Daoy (cell line): ENCODE results near the gene PRKCG. TPM values are rescaled to one million over a fixed set of nuclear protein-coding genes. Genes with fewer than 3 reads are reported as not detected.

Experiments used
- DNase-seq: peaks from one replicate; pipeline ENCODE4 v3.0.0-alpha.2; 2015; ENCODE audit warnings: low read depth
- total RNA-seq: library from RNA; depleted of rRNA; stranded (reverse); fragments of >200 nt; shearing (Covaris generic); gene quantifications from 2 replicates; pipeline ENCODE4 v1.2.3, GENCODE V29; 2014

PRKCG gene
- total RNA-seq, 1 experiment from 2014 or later: not detected

DNA sequence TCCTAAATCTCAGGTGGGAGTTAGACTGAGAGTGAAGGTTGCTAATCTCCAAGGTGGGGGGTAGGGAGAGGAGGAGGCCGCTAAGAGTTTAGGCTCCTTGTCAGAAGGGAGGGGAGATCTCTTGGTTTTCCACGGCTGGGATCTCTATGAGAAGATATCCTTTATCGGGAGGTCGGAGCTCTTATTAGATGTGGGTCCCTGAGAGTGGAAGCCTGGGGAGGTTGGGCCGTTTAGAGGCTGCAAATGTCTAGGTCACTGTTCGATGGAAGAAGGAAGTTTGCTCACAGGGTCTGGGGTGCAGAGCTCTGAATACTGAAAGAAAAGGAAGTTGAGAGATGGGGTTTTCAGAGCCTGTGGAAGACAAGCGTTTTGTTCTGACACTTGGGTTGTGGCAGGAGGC lies 10.5 kb upstream of the PRKCG start:
- no peak for DNase-seq

DNA sequence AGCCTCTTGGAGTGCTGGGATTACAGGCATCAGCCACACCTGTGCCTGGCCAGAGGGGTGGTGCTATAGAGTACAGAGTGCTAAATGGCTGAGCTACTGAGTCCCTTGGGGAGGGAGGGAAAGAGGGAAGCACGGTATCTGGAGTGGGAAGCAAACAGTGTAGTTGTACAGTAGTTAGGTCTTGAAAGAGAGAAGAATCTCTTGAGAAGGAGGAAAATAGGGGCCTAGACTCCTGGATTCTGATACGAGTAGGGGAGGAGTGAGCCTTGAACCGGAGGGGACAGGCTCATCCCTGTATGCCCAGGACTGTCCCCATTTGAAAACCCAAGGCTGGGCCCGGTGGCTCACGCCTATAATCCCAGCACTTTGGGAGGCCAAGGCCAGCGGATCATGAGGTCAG lies 9.2 kb upstream of the PRKCG start:
- no peak for DNase-seq

DNA sequence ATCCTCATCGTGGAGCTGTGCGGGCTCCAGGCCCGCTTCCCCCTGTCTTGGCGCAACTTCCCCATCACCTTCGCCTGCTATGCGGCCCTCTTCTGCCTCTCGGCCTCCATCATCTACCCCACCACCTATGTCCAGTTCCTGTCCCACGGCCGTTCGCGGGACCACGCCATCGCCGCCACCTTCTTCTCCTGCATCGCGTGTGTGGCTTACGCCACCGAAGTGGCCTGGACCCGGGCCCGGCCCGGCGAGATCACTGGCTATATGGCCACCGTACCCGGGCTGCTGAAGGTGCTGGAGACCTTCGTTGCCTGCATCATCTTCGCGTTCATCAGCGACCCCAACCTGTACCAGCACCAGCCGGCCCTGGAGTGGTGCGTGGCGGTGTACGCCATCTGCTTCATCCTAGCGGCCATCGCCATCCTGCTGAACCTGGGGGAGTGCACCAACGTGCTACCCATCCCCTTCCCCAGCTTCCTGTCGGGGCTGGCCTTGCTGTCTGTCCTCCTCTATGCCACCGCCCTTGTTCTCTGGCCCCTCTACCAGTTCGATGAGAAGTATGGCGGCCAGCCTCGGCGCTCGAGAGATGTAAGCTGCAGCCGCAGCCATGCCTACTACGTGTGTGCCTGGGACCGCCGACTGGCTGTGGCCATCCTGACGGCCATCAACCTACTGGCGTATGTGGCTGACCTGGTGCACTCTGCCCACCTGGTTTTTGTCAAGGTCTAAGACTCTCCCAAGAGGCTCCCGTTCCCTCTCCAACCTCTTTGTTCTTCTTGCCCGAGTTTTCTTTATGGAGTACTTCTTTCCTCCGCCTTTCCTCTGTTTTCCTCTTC lies 8.0 kb upstream of the PRKCG start:
- no peak for DNase-seq

DNA sequence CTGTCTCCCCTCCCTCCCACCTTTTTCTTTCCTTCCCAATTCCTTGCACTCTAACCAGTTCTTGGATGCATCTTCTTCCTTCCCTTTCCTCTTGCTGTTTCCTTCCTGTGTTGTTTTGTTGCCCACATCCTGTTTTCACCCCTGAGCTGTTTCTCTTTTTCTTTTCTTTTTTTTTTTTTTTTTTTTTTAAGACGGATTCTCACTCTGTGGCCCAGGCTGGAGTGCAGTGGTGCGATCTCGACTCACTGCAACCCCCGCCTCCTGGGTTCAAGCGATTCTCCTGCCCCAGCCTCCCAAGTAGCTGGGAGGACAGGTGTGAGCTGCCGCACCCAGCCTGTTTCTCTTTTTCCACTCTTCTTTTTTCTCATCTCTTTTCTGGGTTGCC lies 7.4 kb upstream of the PRKCG start:
- DNase-seq: no peak

DNA sequence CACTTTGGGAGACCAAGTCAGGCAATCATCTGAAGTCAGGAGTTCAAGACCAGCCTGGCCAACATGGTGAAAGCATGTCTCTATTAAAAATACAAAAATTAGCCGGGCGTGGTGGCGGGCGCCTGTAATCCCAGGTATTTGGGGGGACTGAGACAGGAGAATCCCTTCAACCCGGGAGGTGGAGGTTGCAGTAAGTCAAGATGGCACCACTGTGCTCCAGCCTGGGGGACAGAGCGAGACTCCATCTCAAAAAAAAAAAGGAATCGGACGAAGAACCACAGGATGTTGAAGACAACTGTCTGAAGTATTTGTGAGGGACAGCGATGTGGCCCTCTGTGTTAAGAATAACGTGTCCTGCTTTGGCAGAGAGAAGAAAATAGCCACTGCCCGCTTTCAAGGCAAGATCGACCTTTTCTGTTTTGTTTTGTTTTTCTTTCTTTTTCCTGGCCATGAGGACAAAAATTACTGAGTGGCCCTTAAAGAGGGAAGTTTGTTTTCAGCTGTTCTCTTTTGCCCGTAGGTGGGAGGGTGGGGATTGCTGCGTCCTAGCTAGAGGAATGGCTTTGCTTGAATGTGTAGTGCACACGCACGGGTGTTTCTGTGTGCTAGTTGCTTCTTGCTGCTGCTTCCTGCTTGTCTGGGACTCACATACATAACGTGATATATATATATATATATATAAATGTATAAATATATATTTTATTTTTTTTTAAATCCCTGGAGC lies 6.2 kb upstream of the PRKCG start:
- DNase-seq: no peak

DNA sequence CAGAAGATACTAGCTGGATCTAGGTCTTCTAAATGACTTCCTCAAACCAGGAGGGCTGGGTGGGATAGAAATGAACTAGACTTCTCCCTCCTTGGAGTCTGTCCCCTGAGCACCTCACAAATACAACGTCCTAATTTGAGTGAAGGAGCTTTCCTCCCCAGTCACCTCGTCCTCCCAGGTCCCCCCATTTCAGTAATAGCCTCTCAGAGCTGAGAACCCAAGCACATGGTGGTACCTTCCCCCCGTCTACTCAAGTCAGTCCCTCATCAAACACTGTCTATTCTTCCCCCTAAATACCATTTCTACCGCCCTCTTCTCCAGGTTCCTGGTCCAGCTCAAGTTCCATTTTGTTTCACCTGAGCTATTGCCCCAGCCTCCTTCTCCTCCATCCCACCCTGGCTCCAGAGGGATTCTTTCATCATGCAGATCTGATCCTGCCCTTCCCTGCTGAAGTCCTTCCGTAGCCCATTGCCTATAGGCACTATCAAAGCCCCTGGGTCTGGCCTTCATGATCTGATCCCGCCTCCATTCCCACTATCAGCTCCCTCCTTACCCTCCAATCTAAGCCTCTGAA lies 5.3 kb upstream of the PRKCG start:
- DNase-seq: no peak

DNA sequence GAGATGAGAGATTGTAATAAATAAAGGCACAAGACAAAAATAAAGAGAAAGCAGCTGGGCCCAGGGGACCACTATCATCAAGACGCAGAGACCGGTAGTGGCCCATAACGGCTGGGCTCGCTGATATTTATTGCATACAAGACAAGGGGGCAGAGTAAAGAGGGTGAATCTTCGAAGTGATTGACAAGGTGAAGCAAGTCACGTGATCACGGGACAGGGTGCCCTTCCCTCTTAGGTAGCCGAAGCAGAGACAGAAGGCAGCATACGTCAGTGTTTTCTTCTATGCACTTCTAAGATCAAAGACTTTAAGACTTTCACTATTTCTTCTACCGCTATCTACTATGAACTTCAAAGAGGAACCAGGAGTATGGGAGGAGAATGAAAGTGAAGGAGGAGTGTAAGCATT lies 4.6 kb upstream of the PRKCG start:
- DNase-seq: no peak

DNA sequence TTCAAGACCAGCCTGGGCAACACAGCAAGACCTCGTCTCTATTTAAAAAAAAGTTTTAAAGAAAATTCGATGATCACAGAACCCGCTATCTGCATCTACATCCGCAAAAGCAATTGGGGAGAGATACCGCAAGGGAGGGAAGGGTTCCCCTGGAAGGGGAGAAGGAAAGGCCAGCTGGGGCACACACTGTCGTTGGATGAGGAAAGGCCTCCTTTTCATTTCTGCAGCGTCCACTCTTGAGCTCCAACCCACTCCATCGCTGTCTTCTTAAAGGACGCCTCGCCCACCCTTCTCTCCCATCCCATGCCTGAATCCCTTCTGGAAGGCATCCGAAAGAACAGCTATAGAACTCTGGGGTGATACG lies 3.2 kb upstream of the PRKCG start:
- DNase-seq: no peak

DNA sequence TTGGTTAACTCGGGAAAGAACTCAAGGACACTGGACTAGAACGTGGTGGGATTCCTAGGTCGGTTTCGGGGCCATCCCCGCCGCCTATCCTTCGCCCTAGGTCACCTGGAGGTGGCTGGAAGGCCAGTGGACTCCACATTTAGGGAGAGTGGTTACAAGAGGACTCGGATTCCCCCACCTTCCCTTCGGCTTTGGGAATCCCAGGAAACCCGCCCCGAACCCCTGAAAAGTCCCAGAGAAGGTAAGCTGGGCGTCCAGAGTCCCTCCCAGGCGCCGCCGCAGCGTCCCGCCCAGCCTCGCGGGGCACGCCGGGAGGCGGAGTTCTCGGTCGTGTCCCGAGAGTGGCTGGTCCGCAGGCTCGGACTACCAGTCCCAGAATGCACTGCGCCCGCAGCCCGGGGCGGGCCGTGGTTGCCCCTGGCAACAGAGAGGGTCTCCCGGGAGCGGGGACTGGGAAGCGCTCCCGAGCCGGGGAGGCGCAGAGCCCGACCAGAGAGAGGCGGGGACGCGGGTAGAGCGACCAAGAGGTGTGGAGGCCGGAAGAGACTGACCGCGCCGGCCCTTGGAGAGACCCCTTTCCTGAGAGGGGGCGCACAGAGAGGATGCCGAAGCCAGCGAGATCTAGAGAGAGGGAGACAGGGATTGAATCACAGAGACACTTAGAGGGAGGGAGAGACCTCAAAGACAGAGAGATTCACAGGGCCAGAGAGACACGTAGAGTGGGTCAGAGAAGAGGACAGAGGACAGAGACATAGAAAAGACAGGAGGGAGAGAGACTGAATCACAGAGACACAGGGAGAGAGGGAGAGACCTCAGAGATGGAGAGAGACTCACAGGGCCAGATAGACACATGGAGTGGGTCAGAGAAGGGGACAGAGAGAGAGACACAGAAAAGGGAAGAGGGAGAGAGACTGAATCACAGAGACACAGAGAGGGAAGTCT lies 2.6 kb upstream of the PRKCG start:
- peak; percentile 94 for DNase-seq

DNA sequence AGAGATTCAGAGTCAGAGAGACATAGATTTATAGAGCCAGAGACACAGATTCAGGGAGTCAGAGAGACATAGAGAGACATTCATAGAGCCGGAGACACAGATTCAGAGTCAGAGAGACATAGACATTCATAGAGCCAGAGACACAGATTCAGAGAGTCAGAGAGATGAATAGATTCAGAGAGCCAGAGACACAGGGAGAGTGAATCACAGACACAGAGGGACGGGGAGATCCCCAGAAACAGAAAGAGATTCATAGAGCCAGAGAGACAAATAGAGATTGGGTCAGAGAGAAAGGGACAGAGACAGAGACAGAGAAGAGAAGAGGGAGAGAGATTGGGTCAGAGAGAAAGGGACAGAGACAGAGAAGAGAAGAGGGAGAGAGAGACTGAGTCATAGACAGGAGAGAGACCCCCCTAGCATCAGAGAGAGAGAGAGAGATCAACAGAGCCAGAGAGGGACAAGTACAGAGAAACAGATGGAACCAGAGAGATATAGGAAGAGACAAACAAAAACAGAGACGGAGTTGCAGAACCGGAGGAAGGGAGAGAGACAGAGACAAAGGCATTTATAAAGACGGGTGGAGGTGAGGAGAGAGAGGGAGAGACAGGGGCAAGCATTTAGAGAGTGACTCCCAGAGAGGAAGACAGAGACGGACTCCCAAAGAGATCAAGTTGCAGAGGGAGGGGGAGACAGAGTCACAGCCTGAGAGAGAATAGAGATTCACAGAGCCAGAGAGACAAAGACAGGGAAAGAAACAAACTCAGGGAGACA lies 1.1 kb upstream of the PRKCG start:
- no peak for DNase-seq

DNA sequence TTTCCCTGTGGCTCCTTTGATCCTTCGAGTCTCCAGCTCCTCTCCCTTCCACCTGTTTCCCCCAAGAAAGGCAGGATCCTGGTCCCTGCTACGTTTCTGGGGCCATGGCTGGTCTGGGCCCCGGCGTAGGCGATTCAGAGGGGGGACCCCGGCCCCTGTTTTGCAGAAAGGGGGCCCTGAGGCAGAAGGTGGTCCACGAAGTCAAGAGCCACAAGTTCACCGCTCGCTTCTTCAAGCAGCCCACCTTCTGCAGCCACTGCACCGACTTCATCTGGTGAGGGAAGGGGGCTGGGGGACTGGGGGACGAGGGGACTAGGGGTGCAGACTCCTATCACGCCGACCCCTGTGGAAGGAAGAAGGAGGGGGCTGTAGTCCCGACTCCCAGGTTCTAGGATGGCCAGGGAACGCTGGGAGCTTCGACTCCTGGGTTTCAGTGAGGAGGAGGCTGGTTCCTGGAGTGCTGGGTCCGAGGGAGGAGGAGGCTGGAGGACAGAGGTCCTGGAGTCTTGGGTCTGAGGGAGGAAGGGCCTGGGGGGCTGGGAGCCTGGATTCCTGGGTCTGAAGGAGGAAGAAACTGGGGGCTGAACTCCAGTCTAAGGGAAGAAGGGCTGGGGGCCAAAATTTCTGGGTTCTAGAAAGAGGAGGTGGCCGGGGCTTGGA lies 524 bp downstream of the PRKCG start:
- no peak for DNase-seq

DNA sequence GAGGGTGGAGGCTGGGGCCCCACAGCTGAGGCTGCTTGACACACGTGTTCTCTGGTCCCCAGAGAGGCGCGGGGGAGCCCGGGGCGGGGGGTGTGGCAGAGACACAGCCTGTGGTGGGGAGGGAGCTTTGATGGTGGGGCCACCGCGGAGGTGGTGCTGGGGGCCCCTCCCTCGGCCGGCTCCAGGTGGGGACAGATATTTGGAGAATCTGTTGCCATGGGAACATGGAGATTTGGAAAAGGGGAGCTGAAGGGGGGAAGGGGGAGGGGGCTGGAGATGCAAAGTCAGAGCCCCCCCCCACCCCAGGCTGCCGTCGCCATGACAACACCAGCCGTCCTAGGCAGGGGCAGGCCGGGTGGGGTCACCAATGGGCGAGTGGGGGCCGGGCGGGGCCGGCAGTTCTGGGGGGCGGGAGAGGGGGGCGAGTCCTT lies 1.2 kb downstream of the PRKCG start:
- DNase-seq: no peak

DNA sequence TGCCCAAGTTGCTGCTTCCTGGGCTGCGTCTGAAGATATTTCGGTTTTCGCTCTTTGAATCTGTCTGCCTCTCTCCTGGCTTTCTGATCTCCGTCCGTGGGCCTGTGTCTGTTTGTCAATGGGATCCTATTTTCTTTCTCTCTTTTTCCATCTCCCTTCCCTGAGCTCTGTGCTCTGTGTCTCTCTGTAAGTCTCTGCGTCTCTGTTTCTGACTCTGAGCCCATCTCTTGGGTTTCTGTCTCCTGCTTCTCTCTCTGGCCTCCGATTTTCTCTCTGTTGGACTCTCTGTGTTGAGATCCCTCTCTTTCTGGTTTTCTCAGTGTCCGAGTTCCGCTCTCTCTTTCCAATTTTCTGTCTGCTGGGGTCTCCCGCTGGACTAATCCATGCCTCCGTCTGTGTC lies 1.7 kb downstream of the PRKCG start:
- no peak for DNase-seq

DNA sequence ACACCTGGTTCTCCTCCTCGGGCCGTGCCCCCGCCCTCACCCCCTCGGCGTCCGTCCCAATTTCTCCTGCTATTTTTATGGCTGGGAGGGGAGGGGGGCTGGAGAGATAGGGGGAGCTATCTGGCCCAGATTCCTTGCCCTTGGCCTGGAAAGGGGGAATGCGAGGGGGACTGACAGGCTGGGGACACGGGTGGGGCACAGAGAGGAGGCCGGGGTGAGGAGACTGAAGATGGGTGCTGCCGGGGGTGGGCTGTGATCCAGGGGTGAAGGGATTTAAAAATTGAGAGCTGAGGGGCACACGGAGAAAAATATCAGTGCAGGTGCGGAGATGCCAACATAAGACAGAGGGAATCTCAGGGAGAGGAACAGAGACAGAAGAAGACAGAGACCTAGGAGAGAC lies 2.3 kb downstream of the PRKCG start:
- DNase-seq: no peak

DNA sequence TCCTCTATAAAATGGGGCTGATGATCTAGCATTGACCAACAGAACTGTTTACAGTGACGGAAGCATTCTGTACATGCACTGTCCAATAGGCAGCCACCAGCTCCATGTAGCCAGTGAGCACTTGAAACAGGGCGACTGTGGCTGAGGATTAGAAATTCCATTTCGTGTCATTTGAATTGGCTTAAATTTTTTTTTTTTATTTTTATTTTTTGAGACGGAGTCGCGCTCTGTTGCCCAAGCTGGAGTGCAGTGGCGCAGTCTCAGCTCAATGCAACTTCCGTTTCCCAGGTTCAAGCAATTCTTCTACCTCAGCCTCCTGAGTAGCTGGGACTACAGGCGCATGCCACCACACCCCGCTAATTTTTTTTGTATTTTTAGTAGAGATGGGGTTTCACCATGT lies 3.0 kb downstream of the PRKCG start:
- DNase-seq: no peak

DNA sequence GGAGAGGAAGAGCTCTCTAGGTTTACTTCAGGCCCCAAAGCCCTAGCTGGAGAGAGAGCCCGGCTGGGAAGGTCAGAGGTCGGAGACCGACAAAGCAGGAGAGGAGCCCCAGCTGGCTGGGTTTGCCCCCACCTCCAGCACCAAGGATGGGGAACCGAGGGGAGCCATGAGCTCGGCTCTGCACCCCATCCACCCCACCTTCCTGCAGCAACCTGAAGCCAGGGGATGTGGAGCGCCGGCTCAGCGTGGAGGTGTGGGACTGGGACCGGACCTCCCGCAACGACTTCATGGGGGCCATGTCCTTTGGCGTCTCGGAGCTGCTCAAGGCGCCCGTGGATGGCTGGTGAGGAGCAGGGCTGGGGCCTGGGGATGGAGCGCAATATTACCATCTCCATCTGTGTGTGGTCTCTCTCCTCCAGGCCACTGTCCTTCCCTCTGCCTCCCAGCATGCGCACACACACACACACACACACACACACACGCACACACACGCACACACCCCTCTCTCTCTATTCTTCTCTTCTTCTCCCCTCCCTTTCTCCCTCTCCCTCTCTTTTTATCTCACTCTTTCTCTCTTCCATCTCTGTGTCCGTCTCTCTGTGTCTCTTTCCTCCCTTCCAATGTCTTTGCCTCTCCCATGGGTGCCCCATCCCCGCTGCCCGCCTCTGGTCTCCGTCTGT lies 10.4 kb downstream of the PRKCG start:
- no peak for DNase-seq

DNA sequence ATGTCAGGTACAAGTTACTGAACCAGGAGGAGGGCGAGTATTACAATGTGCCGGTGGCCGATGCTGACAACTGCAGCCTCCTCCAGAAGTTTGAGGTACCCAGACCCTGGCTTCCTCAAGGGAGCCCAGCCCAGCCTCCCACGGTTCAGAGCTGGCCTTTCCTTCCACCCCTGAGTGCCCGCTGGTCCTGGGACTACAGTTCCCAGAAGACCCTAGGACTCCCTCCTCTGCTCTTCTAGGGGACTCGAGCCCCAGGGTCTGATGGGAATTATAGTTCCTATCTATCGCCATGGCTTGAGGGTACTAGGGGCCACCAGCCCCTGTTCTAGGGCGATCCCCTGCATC lies 11.0 kb downstream of the PRKCG start:
- no peak for DNase-seq

DNA sequence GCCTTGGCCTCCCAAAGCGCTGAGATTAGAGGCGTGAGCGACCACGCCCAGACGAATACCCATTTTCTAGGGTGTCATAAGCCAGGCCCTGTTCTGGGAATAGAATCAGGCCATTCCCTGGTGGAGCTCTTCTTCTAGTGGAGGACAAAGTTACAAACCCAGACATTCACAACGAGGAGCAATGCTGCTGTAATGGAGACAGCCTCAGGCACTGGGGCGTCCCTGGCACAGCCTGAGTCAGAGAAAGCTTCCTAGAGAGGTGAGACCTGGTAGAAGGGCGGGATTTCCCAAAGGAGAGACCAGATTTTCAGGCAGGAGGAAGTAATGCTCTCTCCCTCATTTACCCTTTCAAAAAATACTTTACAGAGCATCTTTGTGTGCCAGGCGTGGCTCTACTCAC lies 12.7 kb downstream of the PRKCG start:
- no peak for DNase-seq

DNA sequence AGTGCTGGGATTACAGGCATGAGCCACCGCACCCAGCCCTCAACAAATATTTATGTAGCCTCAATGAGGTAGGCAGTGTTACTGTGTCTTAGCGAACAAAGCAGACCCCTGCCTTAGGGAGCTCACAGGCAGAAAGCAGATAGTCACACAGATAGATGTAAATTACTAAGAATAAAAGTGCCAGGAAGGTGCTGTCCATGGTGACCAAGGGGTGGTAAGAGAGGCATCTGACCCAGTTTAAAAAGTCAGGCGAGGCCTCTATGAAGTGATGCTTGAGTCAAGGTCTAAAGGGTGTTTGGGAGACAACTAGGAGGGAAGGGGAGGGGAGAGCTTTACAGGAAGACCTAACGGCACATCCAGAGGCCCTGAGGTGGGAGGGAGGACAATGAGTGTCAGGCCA lies 14.7 kb downstream of the PRKCG start:
- DNase-seq: no peak

DNA sequence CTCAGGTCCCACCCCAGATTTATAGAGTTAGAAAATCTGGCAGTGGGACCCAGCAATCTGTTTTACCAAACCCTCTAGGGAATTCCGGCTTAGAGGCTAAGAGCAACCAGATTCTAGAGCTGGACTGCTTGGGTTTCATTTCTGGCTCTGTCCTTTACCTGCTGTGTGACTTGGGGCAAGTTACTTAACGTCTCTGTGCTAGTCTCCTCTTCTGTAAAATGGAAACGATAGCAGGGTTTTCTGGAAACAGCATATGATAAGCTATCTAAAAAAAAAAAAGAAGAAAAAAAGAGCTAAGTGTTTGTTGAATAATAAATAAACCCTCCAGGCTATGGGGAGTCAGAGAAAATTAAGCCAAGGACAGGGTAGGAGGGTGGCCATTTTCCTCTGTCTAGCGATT lies 15.5 kb downstream of the PRKCG start:
- DNase-seq: no peak
